Endothelial cell of umbilical vein (primary cell): ENCODE data around the gene ANKDD1A. TPM values are rescaled to one million over a fixed set of nuclear protein-coding genes. Genes with fewer than 3 reads are reported as not detected.

Source experiments
- BruUV-seq: library from RNA; stranded (reverse); fragments of 400-500 nt; replicated peaks from 2 replicates; lab custom pipeline; 2021; lab: Mats Ljungman, UMichigan
- CTCF ChIA-PET: fragments of 300-600, 350-600 bp; sonication (Branson Sonifier 250); formaldehyde crosslinking; loops from one replicate; lab custom pipeline; 2021; ENCODE audit warnings: antibody characterized with exemption, inconsistent platforms; lab: Charles Lee
- POLR2A ChIA-PET: fragments of 300-600, 350-600 bp; sonication (Branson Sonifier 250); formaldehyde crosslinking; loops from one replicate; lab custom pipeline; 2021; ENCODE audit warnings: antibody characterized with exemption, inconsistent platforms; lab: Charles Lee
- DNase-seq: peaks from one replicate; pipeline ENCODE4 v3.0.0-alpha.2; 2011; ENCODE audit warnings: low read depth, low spot score
- FAIRE-seq: peaks from 2 replicates; lab custom pipeline; 2011; peaks lifted over from hg19 to GRCh38; lab: Jason Lieb, UNC
- H2AFZ ChIP-seq: 2 replicates; pipeline ENCODE4 v1.6.0; 2012; ENCODE audit warnings: low read depth, low read length, control low read depth, inconsistent platforms
- H3K27ac ChIP-seq: 2 replicates; pipeline ENCODE4 v1.5.1; 2011; ENCODE audit warnings: low read depth, mild to moderate bottlenecking, control low read depth, low read length, moderate library complexity; ENCODE audit not compliant: insufficient read depth
- H3K27me3 ChIP-seq, 2 experiments: 2 replicates each; pipeline versions ENCODE4 v1.6.0 to v1.6.1; 2011; ENCODE audit warnings: low read length in 2 of 2, mixed read lengths in 1 of 2; ENCODE audit not compliant: control insufficient read depth in 2 of 2, insufficient read depth in 2 of 2
- H3K36me3 ChIP-seq, 2 experiments: 2 replicates in 1 of 2; 3 replicates in 1 of 2; pipeline ENCODE4 v1.5.1; 2011; ENCODE audit warnings: low read length in 2 of 2, mild to moderate bottlenecking in 1 of 2, moderate library complexity in 1 of 2; ENCODE audit not compliant: control insufficient read depth in 2 of 2, insufficient read depth in 2 of 2; ENCODE audit errors: extremely low read depth in 1 of 2
- H3K4me1 ChIP-seq: 3 replicates; pipeline ENCODE4 v1.5.1; 2011; ENCODE audit warnings: mild to moderate bottlenecking, low read length; ENCODE audit not compliant: control insufficient read depth, insufficient read depth; ENCODE audit errors: extremely low read depth
- H3K4me2 ChIP-seq: 2 replicates; pipeline ENCODE4 v1.6.1; 2011; ENCODE audit warnings: low read length, control low read depth, mixed read lengths; ENCODE audit not compliant: insufficient read depth
- H3K4me3 ChIP-seq, 3 experiments: fragments of 200-600 bp in 1 of 3; sonication (generic), shearing (Covaris generic) in 1 of 3; replicated peaks in 1 of 3; 2 replicates each; pipeline ENCODE4 v1.5.1; 2011 to 2016; ENCODE audit warnings: control low read depth in 3 of 3, low read length in 3 of 3, mild to moderate bottlenecking in 2 of 3, inconsistent platforms in 1 of 3, low read depth in 1 of 3, moderate library complexity in 1 of 3; ENCODE audit not compliant: insufficient read depth in 1 of 3
- H3K79me2 ChIP-seq: 2 replicates; pipeline ENCODE4 v1.6.0; 2012; ENCODE audit warnings: low read length, inconsistent platforms; ENCODE audit not compliant: control insufficient read depth, insufficient read depth
- H3K9ac ChIP-seq: replicated peaks from 2 replicates; pipeline ENCODE3; 2011; ENCODE audit warnings: low read length, control low read depth; ENCODE audit not compliant: insufficient read depth; ENCODE audit errors: extremely low read depth
- H3K9me1 ChIP-seq: replicated peaks from 3 replicates; pipeline ENCODE4 v1.6.0; 2011; ENCODE audit warnings: mild to moderate bottlenecking, low read length; ENCODE audit not compliant: control insufficient read depth, insufficient read depth; ENCODE audit errors: extremely low read depth
- H3K9me3 ChIP-seq: replicated peaks from 2 replicates; pipeline ENCODE4 v1.5.1; 2012; ENCODE audit warnings: low read length, inconsistent platforms; ENCODE audit not compliant: control insufficient read depth, insufficient read depth
- H4K20me1 ChIP-seq: replicated peaks from 2 replicates; pipeline ENCODE3; 2011; ENCODE audit warnings: mild to moderate bottlenecking, low read length; ENCODE audit not compliant: control insufficient read depth, insufficient read depth; ENCODE audit errors: extremely low read depth
- CTCF ChIP-seq, 2 donors: IDR thresholded peaks; 1 replicate in 1 of 2; 2 replicates in 1 of 2; pipeline ENCODE4 v1.5.1; 2011; ENCODE audit warnings: low read length in 2 of 2, mild to moderate bottlenecking in 2 of 2, moderate library complexity in 2 of 2, control low read depth in 1 of 2, inconsistent platforms in 1 of 2, low read depth in 1 of 2; ENCODE audit not compliant: insufficient read depth in 1 of 2; ENCODE audit errors: extremely low read depth in 1 of 2
- EZH2 ChIP-seq: IDR thresholded peaks from 2 replicates; pipeline ENCODE4 v1.6.1; 2012; ENCODE audit warnings: borderline replicate concordance, low read depth, mild to moderate bottlenecking, moderate library complexity, low read length, inconsistent platforms; ENCODE audit not compliant: severe bottlenecking
- FOS ChIP-seq: IDR thresholded peaks from 2 replicates; pipeline ENCODE4 v1.6.1; 2011; ENCODE audit warnings: mild to moderate bottlenecking, low read length, moderate library complexity, borderline replicate concordance; ENCODE audit not compliant: insufficient read depth
- JUN ChIP-seq: IDR thresholded peaks from 2 replicates; pipeline ENCODE4 v1.6.1; 2011; ENCODE audit warnings: borderline replicate concordance, low read depth; ENCODE audit not compliant: insufficient read length, insufficient read depth
- MAX ChIP-seq: IDR thresholded peaks from 2 replicates; pipeline ENCODE4 v1.6.1; 2011; ENCODE audit not compliant: insufficient read depth, insufficient read length
- MYC ChIP-seq: IDR thresholded peaks from one replicate; pipeline ENCODE4 v1.6.1; 2011; ENCODE audit warnings: mild to moderate bottlenecking, low read depth, low read length
- POLR2A ChIP-seq: IDR thresholded peaks from 2 replicates; pipeline ENCODE4 v1.6.1; 2012; ENCODE audit warnings: low read depth, mild to moderate bottlenecking, control low read depth, low read length
- POLR2AphosphoS5 ChIP-seq: IDR thresholded peaks from 2 replicates; pipeline ENCODE4 v1.6.1; 2012; ENCODE audit warnings: low read depth, mild to moderate bottlenecking, control low read depth, low read length, moderate library complexity; ENCODE audit not compliant: insufficient read depth
- dilution Hi-C: fragments of 300-500 bp; cut with MboI; formaldehyde crosslinking; loops from one replicate; pipeline ENCODE4 v1.15.0; 2019; ENCODE audit warnings: low sequenced_read_pairs; ENCODE audit not compliant: extremely low pct_ligation_motif_present
- intact Hi-C: fragments of 100-400 bp; cut with micrococcal nuclease; formaldehyde crosslinking; loops from one replicate; pipeline ENCODE4 v1.10.0; 2022
- polyA plus RNA-seq, 4 experiments: library from polyadenylated mRNA; depleted of rRNA in 3 of 4; stranded (reverse) in 3 of 4; unstranded in 1 of 4; fragments of >200 nt; gene quantifications; 2 replicates each; pipeline versions ENCODE4 v1.2.1 to v1.2.3, GENCODE V29; 2011 to 2012; ENCODE audit warnings: missing spikeins in 1 of 4
- total RNA-seq: library from RNA; stranded (reverse); gene quantifications from 2 replicates; pipeline ENCODE4 v1.2.3, GENCODE V29; 2021

Gene ANKDD1A
- total and polyA plus RNA-seq, 2 donors (not counting 3 experiments of a cell fraction or from before 2014, with no cell fraction given) = 2.0 to 2.4 TPM

GRCh38 chr15:64997745-64998375 lies 86.2 kb downstream of the ANKDD1A start:
- dilution Hi-C loops (no loop called here), intact Hi-C loops (no loop called here)
- no peaks in the 10 kb centered on the region for H3K79me2 ChIP-seq
- DNase-seq (no peak), FAIRE-seq (no peak)
- POLR2A ChIA-PET = no interaction called here
- H3K9me1 ChIP-seq = peaks cover 2% of the 10 kb centered on the region
- H2AFZ ChIP-seq = no peak overlapping the region
- no TSS peak for BruUV-seq
- H3K4me3 ChIP-seq = no peak overlapping the region
- no peaks in the 10 kb centered on the region for H3K9me3 ChIP-seq
- H3K27me3 ChIP-seq = no peaks in the 10 kb centered on the region
- no peaks in the 10 kb centered on the region for H3K4me1 ChIP-seq
- CTCF ChIA-PET = interaction anchor here (1.0 kb wide), 1 partner anchor 21 kb away, joined by 3 read pairs; no protein-coding TSS in a partner anchor
- no peaks in the 10 kb centered on the region for H4K20me1 ChIP-seq
- no peak overlapping the region for H3K9ac ChIP-seq
- TF ChIP-seq CTCF (IDR thresholded peaks at IDR 0.05; ENCODE audit: extremely low read depth in 1 of 2, insufficient read depth in 1 of 2, low read depth in 1 of 2, low read length in 2 of 2) (no peak), EZH2 (no peak), JUN (no peak), MAX (no peak), FOS (no peak), POLR2A (no peak), POLR2AphosphoS5 (no peak), MYC (no peak)
- H3K27ac ChIP-seq = no peak overlapping the region
- no peak overlapping the region for H3K4me2 ChIP-seq
- H3K36me3 ChIP-seq = no peaks in the 10 kb centered on the region
